Peyer's patch (tissue), 4 donors: ENCODE measurements around the gene MEIS1. TPM values are rescaled to one million over a fixed set of nuclear protein-coding genes. Genes with fewer than 3 reads are reported as not detected.
A peak's percentile ranks its signal among the peaks of the same experiment; 100 is the strongest.
"Not testable (repeated sequence)": the region's sequence is repeated elsewhere in the genome, so short reads cannot be mapped to it uniquely, and the experiment has no call there.

Experiments
- DNase-seq, 3 donors: peaks; one replicate each; pipeline ENCODE4 v3.0.0-alpha.2; 2017 to 2019
- H3K27ac ChIP-seq, 4 donors: fragments of 200-600 bp; sonication (generic); one replicate each; pipeline ENCODE4 v1.5.1; 2016 to 2019
- H3K27me3 ChIP-seq, 2 donors: fragments of 200-600 bp; sonication (generic); one replicate each; pipeline ENCODE4 v1.5.1; 2019
- H3K36me3 ChIP-seq, 3 donors: fragments of 200-600 bp; sonication (generic); one replicate each; pipeline ENCODE4 v1.5.1; 2016 to 2019
- H3K4me1 ChIP-seq, 4 donors: fragments of 200-600 bp; sonication (generic); one replicate each; pipeline ENCODE4 v1.5.1; 2016 to 2019
- H3K4me3 ChIP-seq, 4 donors: fragments of 200-600 bp; sonication (generic); 1 replicate in 3 of 4; 2 replicates in 1 of 4; pipeline ENCODE4 v1.5.1; 2016 to 2019; ENCODE audit warnings: mild to moderate bottlenecking in 1 of 4
- H3K9me3 ChIP-seq, 4 donors: fragments of 200-600 bp; sonication (generic); one replicate each; pipeline ENCODE4 v1.5.1; 2016 to 2019; ENCODE audit warnings: mild to moderate bottlenecking in 1 of 4
- CTCF ChIP-seq, 6 experiments: fragments of 450-650 bp in 4 of 6; fragments of 200-600 bp in 2 of 6; sonication (generic) in 1 of 6; IDR thresholded peaks; one replicate each; pipeline ENCODE4 v1.5.1; 2017 to 2019; ENCODE audit warnings: antibody characterized with exemption in 6 of 6, mild to moderate bottlenecking in 3 of 6, moderate library complexity in 1 of 6
- POLR2A ChIP-seq, 2 donors: fragments of 450-650 bp; IDR thresholded peaks; one replicate each; pipeline ENCODE4 v1.5.1; 2017; ENCODE audit warnings: antibody characterized with exemption in 2 of 2, mild to moderate bottlenecking in 2 of 2, moderate library complexity in 2 of 2
- total RNA-seq, 4 donors: library from RNA; depleted of rRNA; stranded (reverse); fragments of >200 nt; gene quantifications; one replicate each; pipeline ENCODE4 v1.1.0, GENCODE V29; 2016

MEIS1 gene
- total RNA-seq, 4 donors from 2014 or later: 7.2 to 64.4 (median 16.3) TPM

GRCh38 chr2:66481100-66481549 lies 46.2 kb downstream of the MEIS1 start:
- TF ChIP-seq CTCF (IDR thresholded peaks at IDR 0.05) (no peak), POLR2A (IDR thresholded peaks at IDR 0.05) (no peak)
- DNase-seq: no peak
- H3K4me1 ChIP-seq: peaks cover 0 to 25% (median 0%) of the 10 kb centered on the region in 4 donors

GRCh38 chr2:66485252-66485651 lies 50.3 kb downstream of the MEIS1 start:
- DNase-seq, H3K9me3 ChIP-seq, H3K27me3 ChIP-seq, H3K27ac ChIP-seq, H3K36me3 ChIP-seq, H3K4me3 ChIP-seq: not testable (repeated sequence)
- peaks cover 0 to 16% (median 0%) of the 10 kb centered on the region in 4 donors for H3K4me1 ChIP-seq

More at GRCh38 chr2:66481100-66481549, 46.2 kb downstream of the MEIS1 start:
- Histone ChIP-seq H3K27ac (no peak overlapping the region), H3K36me3 (no peaks in the 10 kb centered on the region), H3K9me3 (no peaks in the 10 kb centered on the region), H3K4me3 (no peak overlapping the region), H3K27me3 (no peaks in the 10 kb centered on the region)

- no peaks in the 10 kb centered on the region for H3K27me3 ChIP-seq
- peaks cover 0 to 17% (median 0%) of the 10 kb centered on the region in 4 donors for H3K4me1 ChIP-seq
- H3K4me3 ChIP-seq: no peak overlapping the region
- no peak overlapping the region for H3K27ac ChIP-seq
- H3K9me3 ChIP-seq: no peaks in the 10 kb centered on the region
- no peaks in the 10 kb centered on the region for H3K36me3 ChIP-seq
- TF ChIP-seq CTCF (IDR thresholded peaks at IDR 0.05) (no peak), POLR2A (IDR thresholded peaks at IDR 0.05) (no peak)
- DNase-seq: no peak
These were observed 54.0 kb downstream of the MEIS1 start for GRCh38 chr2:66488946-66489345.

- Histone ChIP-seq H3K36me3 (no peaks in the 10 kb centered on the region), H3K27ac (no peak overlapping the region), H3K27me3 (no peaks in the 10 kb centered on the region), H3K9me3 (no peaks in the 10 kb centered on the region), H3K4me1 (peaks cover 0 to 17% (median 0%) of the 10 kb centered on the region in 4 donors), H3K4me3 (no peak overlapping the region)
- TF ChIP-seq CTCF (IDR thresholded peaks at IDR 0.05) (no peak), POLR2A (IDR thresholded peaks at IDR 0.05) (no peak)
- DNase-seq: no peak
These were observed 54.5 kb downstream of the MEIS1 start for GRCh38 chr2:66489436-66489835.

- no peaks in the 10 kb centered on the region for H3K27me3 ChIP-seq
- TF ChIP-seq POLR2A (IDR thresholded peaks at IDR 0.05) (no peak), CTCF (IDR thresholded peaks at IDR 0.05) (no peak)
- DNase-seq: no peak
- H3K9me3 ChIP-seq: no peaks in the 10 kb centered on the region
- H3K4me1 ChIP-seq: peaks cover 0 to 17% (median 0%) of the 10 kb centered on the region in 4 donors
- H3K4me3 ChIP-seq: no peak overlapping the region
- no peak overlapping the region for H3K27ac ChIP-seq
- H3K36me3 ChIP-seq: no peaks in the 10 kb centered on the region
These were observed 55.7 kb downstream of the MEIS1 start for GRCh38 chr2:66490588-66491001.

GRCh38 chr2:66494708-66495107 lies 59.8 kb downstream of the MEIS1 start:
- peak overlapping the region in 1 of 4 donors; percentile 47 for H3K27ac ChIP-seq
- H3K9me3 ChIP-seq: no peaks in the 10 kb centered on the region
- TF ChIP-seq POLR2A (IDR thresholded peaks at IDR 0.05): no peak
- no peak for TF ChIP-seq CTCF (IDR thresholded peaks at IDR 0.05)
- peak in 1 of 3 donors; percentile 61 for DNase-seq
- H3K36me3 ChIP-seq: no peaks in the 10 kb centered on the region
- no peaks in the 10 kb centered on the region for H3K27me3 ChIP-seq
- H3K4me1 ChIP-seq: peaks cover 0 to 11% (median 0%) of the 10 kb centered on the region in 4 donors
- H3K4me3 ChIP-seq: no peak overlapping the region
